ENCODE results near the gene RASAL2.

DNA sequence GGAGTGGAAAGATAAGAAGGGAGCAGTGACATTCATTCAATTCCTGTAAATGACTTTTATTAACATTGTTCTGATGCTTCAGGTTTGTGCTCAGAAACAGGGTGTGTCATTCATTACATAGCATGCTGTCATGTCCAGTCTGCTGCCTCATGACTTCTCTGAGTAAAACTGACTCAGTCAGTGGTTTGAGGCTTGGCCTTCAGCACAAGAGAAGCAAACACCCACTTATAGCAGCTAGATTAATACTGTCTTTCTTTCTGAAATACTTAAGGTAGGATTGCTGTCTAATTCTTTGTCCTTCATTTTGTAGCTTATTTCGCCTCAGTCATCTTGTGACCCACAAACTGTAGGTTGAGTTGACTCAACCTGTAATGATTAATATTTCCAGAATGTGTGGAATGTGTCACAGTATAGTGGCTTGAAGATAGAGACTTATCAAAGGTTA, 32.9 kb downstream of the RASAL2 start:
- no peak for TF ChIP-seq EZH2 (IDR thresholded peaks at IDR 0.05)
- no peak for TF ChIP-seq POLR2AphosphoS5 (IDR thresholded peaks at IDR 0.05; ENCODE audit: borderline replicate concordance, low read depth, low read length)
